Keratinocyte (primary cell): ENCODE results near the gene ZNF17.

Experiments used
- EZH2 ChIP-seq: IDR thresholded peaks from one replicate; pipeline ENCODE4 v1.6.1; 2012; ENCODE audit warnings: inconsistent platforms, mild to moderate bottlenecking, low read length, moderate library complexity
- TF ChIP-seq, protein P1 (sequence below), 3 experiments: IDR thresholded peaks in 1 of 3; conservative IDR thresholded peaks in 1 of 3; optimal IDR thresholded peaks in 1 of 3; 2 replicates in 2 of 3; 3 replicates in 1 of 3; pipeline versions ENCODE3 to v1.5.1; 2011; ENCODE audit warnings: low read length in 3 of 3, mild to moderate bottlenecking in 3 of 3, moderate library complexity in 2 of 3, control low read depth in 1 of 3, inconsistent platforms in 1 of 3; ENCODE audit not compliant: insufficient read depth in 2 of 3; ENCODE audit errors: extremely low read depth in 1 of 3

DNA sequence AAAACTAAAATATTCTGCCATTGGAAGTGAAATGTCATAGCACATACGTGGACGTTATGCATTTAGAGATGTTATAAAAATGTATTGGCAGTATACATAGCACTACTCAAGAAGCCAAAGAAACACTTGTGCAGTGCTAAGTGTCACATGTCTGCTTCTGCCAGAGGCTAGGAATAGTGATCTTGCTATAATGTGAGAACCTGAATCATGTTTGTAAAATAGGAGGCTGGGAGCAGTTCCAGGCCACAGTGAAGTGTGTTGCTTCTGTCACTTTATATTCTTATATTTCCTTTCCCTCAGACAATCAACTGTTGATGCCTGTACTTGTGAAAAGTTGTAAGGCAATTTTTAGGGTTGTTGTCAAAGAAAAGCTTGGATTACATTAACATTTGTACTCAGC, 44.2 kb upstream of the ZNF17 start:
- TF ChIP-seq, protein P1, sequence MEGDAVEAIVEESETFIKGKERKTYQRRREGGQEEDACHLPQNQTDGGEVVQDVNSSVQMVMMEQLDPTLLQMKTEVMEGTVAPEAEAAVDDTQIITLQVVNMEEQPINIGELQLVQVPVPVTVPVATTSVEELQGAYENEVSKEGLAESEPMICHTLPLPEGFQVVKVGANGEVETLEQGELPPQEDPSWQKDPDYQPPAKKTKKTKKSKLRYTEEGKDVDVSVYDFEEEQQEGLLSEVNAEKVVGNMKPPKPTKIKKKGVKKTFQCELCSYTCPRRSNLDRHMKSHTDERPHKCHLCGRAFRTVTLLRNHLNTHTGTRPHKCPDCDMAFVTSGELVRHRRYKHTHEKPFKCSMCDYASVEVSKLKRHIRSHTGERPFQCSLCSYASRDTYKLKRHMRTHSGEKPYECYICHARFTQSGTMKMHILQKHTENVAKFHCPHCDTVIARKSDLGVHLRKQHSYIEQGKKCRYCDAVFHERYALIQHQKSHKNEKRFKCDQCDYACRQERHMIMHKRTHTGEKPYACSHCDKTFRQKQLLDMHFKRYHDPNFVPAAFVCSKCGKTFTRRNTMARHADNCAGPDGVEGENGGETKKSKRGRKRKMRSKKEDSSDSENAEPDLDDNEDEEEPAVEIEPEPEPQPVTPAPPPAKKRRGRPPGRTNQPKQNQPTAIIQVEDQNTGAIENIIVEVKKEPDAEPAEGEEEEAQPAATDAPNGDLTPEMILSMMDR (optimal IDR thresholded peaks at IDR 0.05 in 1 of 3, IDR thresholded peaks at IDR 0.05 in 1 of 3, conservative IDR thresholded peaks at IDR 0.05 in 1 of 3; ENCODE audit: extremely low read depth in 1 of 3, insufficient read depth in 2 of 3, low read length in 3 of 3) = no peak
- TF ChIP-seq EZH2 = no peak
